Transverse colon (tissue), 3 donors: Measurements from ENCODE around the gene LMF2.

Experiments
- EP300 ChIP-seq: sonication (generic); formaldehyde crosslinking; IDR thresholded peaks from one replicate; pipeline ENCODE4 v1.6.1; 2017; ENCODE audit warnings: antibody characterized with exemption, low read depth
- POLR2A ChIP-seq: fragments of 450-650 bp; IDR thresholded peaks from one replicate; pipeline ENCODE4 v1.6.1; 2016; ENCODE audit warnings: antibody characterized with exemption, mild to moderate bottlenecking, moderate library complexity
- TF ChIP-seq, protein P1 (sequence below), 5 experiments: fragments of 200-600 bp in 3 of 5; fragments of 450-650 bp in 2 of 5; sonication (generic) in 3 of 5; IDR thresholded peaks; 1 replicate in 2 of 5; 2 replicates in 3 of 5; pipeline ENCODE4 v1.5.1; 2016 to 2017; ENCODE audit warnings: antibody characterized with exemption in 5 of 5, inconsistent platforms in 3 of 5, mild to moderate bottlenecking in 2 of 5, moderate library complexity in 1 of 5

- TF ChIP-seq, protein P1, sequence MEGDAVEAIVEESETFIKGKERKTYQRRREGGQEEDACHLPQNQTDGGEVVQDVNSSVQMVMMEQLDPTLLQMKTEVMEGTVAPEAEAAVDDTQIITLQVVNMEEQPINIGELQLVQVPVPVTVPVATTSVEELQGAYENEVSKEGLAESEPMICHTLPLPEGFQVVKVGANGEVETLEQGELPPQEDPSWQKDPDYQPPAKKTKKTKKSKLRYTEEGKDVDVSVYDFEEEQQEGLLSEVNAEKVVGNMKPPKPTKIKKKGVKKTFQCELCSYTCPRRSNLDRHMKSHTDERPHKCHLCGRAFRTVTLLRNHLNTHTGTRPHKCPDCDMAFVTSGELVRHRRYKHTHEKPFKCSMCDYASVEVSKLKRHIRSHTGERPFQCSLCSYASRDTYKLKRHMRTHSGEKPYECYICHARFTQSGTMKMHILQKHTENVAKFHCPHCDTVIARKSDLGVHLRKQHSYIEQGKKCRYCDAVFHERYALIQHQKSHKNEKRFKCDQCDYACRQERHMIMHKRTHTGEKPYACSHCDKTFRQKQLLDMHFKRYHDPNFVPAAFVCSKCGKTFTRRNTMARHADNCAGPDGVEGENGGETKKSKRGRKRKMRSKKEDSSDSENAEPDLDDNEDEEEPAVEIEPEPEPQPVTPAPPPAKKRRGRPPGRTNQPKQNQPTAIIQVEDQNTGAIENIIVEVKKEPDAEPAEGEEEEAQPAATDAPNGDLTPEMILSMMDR (IDR thresholded peaks at IDR 0.05) = no peak
- TF ChIP-seq EP300 (no peak), POLR2A (no peak)
These were observed 19.4 kb downstream of the LMF2 start for GRCh38 chr22:50488006-50488677.
